ENCODE data around the gene MCC.
"Not testable (repeated sequence)": the region's sequence is repeated elsewhere in the genome, so short reads cannot be mapped to it uniquely, and the experiment has no call there.

MCC gene

GRCh38 chr5:113493446-113493845 lies 5.2 kb upstream of the MCC start:
- Histone ChIP-seq H3K4me1 (ENCODE audit: control insufficient read depth, insufficient read depth, low read length) (no peaks in the 10 kb centered on the region), H3K27ac (ENCODE audit: insufficient read depth, low read depth, low read length, poor library complexity, severe bottlenecking) (no peak overlapping the region), H3K4me3 (ENCODE audit: insufficient read depth, low read depth, low read length) (no peak overlapping the region), H3K36me3 (ENCODE audit: control insufficient read depth, insufficient read depth, low read length) (no peaks in the 10 kb centered on the region), H3K9me3 (ENCODE audit: control insufficient read depth, low read length) (no peaks in the 10 kb centered on the region), H3K27me3 (ENCODE audit: control insufficient read depth, insufficient read depth, low read length, poor library complexity, severe bottlenecking) (peaks cover 12% of the 10 kb centered on the region)
- 91 to 100% methylated on average over 1 of the region's 1 CpG for WGBS, 2 experiments

DNA sequence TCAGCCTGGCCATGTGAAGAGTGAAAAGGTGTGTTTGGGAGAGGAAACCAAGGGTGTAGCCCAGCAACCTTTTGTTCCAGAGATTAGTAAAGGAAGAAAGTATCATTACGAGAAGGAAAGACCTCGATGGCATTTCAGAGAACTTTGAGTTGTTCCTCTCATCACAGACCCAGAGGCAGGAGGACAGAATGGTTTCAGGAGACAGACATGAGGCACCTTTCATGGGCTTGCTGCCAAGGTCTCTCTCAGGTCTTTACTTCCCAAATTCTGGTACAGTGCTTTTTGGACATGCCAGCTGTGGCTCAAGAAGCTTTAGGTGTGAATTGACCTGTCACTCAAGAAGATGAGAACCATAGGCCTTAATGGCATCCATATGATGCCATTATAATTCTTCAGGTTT lies 2.8 kb upstream of the MCC start:
- Histone ChIP-seq H3K27ac (ENCODE audit: insufficient read depth, low read depth, low read length, poor library complexity, severe bottlenecking) (no peak overlapping the region), H3K27me3 (ENCODE audit: control insufficient read depth, insufficient read depth, low read length, poor library complexity, severe bottlenecking) (peaks cover 36% of the 10 kb centered on the region), H3K36me3 (ENCODE audit: control insufficient read depth, insufficient read depth, low read length) (no peaks in the 10 kb centered on the region), H3K4me3 (ENCODE audit: insufficient read depth, low read depth, low read length) (no peak overlapping the region), H3K4me1 (ENCODE audit: control insufficient read depth, insufficient read depth, low read length) (no peaks in the 10 kb centered on the region), H3K9me3 (ENCODE audit: control insufficient read depth, low read length) (no peaks in the 10 kb centered on the region)
- 91 to 92% methylated on average over 2 of the region's 2 CpGs for WGBS, 2 experiments

- H3K4me3 ChIP-seq (ENCODE audit: insufficient read depth, low read depth, low read length): no peak overlapping the region
- no peak overlapping the region for H3K27ac ChIP-seq (ENCODE audit: insufficient read depth, low read depth, low read length, poor library complexity, severe bottlenecking)
- peaks cover 43% of the 10 kb centered on the region for H3K27me3 ChIP-seq (ENCODE audit: control insufficient read depth, insufficient read depth, low read length, poor library complexity, severe bottlenecking)
- no peaks in the 10 kb centered on the region for H3K4me1 ChIP-seq (ENCODE audit: control insufficient read depth, insufficient read depth, low read length)
- no peaks in the 10 kb centered on the region for H3K9me3 ChIP-seq (ENCODE audit: control insufficient read depth, low read length)
- 97 to 98% methylated on average over 3 of the region's 3 CpGs for WGBS, 2 experiments
- H3K36me3 ChIP-seq (ENCODE audit: control insufficient read depth, insufficient read depth, low read length): no peaks in the 10 kb centered on the region
Observed at GRCh38 chr5:113490317-113490716, 2.1 kb upstream of the MCC start.

DNA sequence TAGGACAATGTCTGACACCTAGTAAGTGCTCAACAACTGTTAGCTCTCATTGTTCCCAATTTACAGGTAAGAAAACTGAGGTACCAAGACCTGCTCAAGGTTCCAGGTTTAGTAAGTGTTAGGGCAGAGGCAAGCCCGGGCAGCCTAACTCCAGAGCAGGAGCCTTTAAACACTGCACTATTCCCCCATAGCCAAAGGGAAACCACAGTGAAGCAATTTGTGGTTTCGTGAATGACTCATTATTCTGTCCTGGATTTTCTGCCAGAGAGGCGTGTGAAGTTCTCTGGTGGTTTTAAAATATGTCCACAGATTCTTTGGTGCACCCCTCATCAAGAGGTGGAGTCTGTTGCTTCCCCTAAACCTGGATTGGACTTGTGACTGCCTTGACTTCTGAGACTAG lies 1.0 kb upstream of the MCC start:
- Histone ChIP-seq H3K27me3 (ENCODE audit: control insufficient read depth, insufficient read depth, low read length, poor library complexity, severe bottlenecking) (peaks cover 48% of the 10 kb centered on the region), H3K4me3 (ENCODE audit: insufficient read depth, low read depth, low read length) (no peak overlapping the region), H3K4me1 (ENCODE audit: control insufficient read depth, insufficient read depth, low read length) (no peaks in the 10 kb centered on the region), H3K27ac (ENCODE audit: insufficient read depth, low read depth, low read length, poor library complexity, severe bottlenecking) (no peak overlapping the region), H3K9me3 (ENCODE audit: control insufficient read depth, low read length) (no peaks in the 10 kb centered on the region), H3K36me3 (ENCODE audit: control insufficient read depth, insufficient read depth, low read length) (no peaks in the 10 kb centered on the region)
- WGBS, 2 experiments: 89 to 92% methylated on average over 3 of the region's 3 CpGs

DNA sequence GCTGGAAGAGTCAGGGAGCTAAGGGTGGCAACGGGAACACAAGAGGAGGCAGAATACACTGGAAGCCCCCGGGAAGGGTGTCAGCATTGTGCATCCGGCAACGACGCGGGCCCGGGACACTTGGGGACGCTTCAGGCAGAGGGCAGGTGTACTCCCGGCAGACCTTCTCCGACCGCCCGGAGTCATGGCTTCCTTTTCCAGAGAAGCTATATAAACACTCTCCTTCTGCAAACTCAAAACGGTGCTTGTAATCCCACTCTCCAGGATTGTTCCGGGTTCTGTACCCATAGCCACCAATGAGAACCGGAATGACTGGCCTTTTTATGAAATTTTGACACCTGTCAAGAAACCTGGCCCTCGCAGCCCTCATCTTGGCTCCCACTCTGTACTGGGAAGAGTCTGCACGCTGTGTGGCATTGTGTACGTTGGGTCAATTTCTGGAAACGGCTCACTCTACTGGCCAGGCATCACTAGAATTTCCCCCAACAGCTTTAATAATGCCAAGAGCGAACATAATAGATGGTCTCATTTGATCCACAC lies 462 bp upstream of the MCC start:
- H3K27me3 ChIP-seq (ENCODE audit: control insufficient read depth, insufficient read depth, low read length, poor library complexity, severe bottlenecking): peaks cover 48% of the 10 kb centered on the region
- no peaks in the 10 kb centered on the region for H3K4me1 ChIP-seq (ENCODE audit: control insufficient read depth, insufficient read depth, low read length)
- H3K4me3 ChIP-seq (ENCODE audit: insufficient read depth, low read depth, low read length): peak overlapping the region; percentile 76
- H3K9me3 ChIP-seq (ENCODE audit: control insufficient read depth, low read length): no peaks in the 10 kb centered on the region
- no peak overlapping the region for H3K27ac ChIP-seq (ENCODE audit: insufficient read depth, low read depth, low read length, poor library complexity, severe bottlenecking)
- 27 to 29% methylated on average over 20 of the region's 20 CpGs for WGBS, 2 experiments
- H3K36me3 ChIP-seq (ENCODE audit: control insufficient read depth, insufficient read depth, low read length): no peaks in the 10 kb centered on the region

DNA sequence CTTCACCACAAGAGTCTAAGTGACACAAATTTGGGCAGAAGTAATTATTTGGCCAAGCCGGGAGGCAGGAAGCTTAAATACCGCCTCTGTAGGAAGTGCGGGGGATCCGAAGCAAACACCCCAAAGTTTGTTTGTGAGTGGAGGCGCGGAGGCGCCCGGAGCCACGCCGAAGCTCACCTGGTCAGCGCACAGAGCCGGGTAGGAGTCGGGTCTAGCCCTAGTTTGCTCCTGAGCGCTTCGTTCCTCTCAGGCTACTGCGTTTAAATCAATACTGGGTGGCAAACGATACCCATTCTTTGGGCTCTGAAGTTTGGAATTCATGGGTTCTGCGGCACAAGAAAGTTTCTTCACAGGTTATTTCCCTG lies 855 bp downstream of the MCC start:
- peaks cover 48% of the 10 kb centered on the region for H3K27me3 ChIP-seq (ENCODE audit: control insufficient read depth, insufficient read depth, low read length, poor library complexity, severe bottlenecking)
- no peak overlapping the region for H3K27ac ChIP-seq (ENCODE audit: insufficient read depth, low read depth, low read length, poor library complexity, severe bottlenecking)
- WGBS, 2 experiments: 2% methylated on average over 18 of the region's 18 CpGs
- no peaks in the 10 kb centered on the region for H3K36me3 ChIP-seq (ENCODE audit: control insufficient read depth, insufficient read depth, low read length)
- no peaks in the 10 kb centered on the region for H3K9me3 ChIP-seq (ENCODE audit: control insufficient read depth, low read length)
- no peaks in the 10 kb centered on the region for H3K4me1 ChIP-seq (ENCODE audit: control insufficient read depth, insufficient read depth, low read length)
- peak overlapping the region; percentile 76 for H3K4me3 ChIP-seq (ENCODE audit: insufficient read depth, low read depth, low read length)

GRCh38 chr5:113480243-113480642 lies 8.0 kb downstream of the MCC start:
- Histone ChIP-seq H3K36me3 (ENCODE audit: control insufficient read depth, insufficient read depth, low read length) (no peaks in the 10 kb centered on the region), H3K4me1 (ENCODE audit: control insufficient read depth, insufficient read depth, low read length) (no peaks in the 10 kb centered on the region), H3K4me3 (ENCODE audit: insufficient read depth, low read depth, low read length) (no peak overlapping the region), H3K27ac (ENCODE audit: insufficient read depth, low read depth, low read length, poor library complexity, severe bottlenecking) (no peak overlapping the region), H3K9me3 (ENCODE audit: control insufficient read depth, low read length) (no peaks in the 10 kb centered on the region), H3K27me3 (ENCODE audit: control insufficient read depth, insufficient read depth, low read length, poor library complexity, severe bottlenecking) (peaks cover 4% of the 10 kb centered on the region)
- 80 to 93% methylated on average over 3 to 4 of the region's 5 CpGs for WGBS, 2 experiments

DNA sequence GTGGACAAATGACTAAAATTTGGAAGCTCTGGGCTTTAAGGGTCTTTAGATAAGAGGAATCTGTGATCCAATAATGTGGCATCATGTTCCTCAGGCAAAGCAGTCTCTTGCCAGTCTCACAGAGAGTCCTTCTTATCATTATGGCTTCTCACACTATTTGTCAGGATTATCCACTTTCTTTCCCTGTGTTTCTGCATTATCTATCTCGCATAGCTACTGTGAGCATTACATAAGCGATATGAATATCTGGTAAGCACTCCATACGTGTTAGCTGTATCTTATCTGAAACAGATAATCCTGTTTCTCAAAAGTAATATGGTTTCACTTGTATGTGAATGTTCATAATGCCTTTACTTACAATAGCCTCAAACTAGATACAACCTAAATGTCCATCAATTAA lies 9.6 kb downstream of the MCC start:
- Histone ChIP-seq H3K4me3 (ENCODE audit: insufficient read depth, low read depth, low read length) (no peak overlapping the region), H3K27me3 (ENCODE audit: control insufficient read depth, insufficient read depth, low read length, poor library complexity, severe bottlenecking) (no peaks in the 10 kb centered on the region), H3K4me1 (ENCODE audit: control insufficient read depth, insufficient read depth, low read length) (no peaks in the 10 kb centered on the region), H3K36me3 (ENCODE audit: control insufficient read depth, insufficient read depth, low read length) (no peaks in the 10 kb centered on the region), H3K9me3 (ENCODE audit: control insufficient read depth, low read length) (no peaks in the 10 kb centered on the region), H3K27ac (ENCODE audit: insufficient read depth, low read depth, low read length, poor library complexity, severe bottlenecking) (no peak overlapping the region)
- WGBS, 2 experiments: 96 to 100% methylated on average over 3 of the region's 3 CpGs

- WGBS, 2 experiments: 57 to 60% methylated on average over 5 of the region's 5 CpGs
- Histone ChIP-seq H3K4me1 (ENCODE audit: control insufficient read depth, insufficient read depth, low read length) (no peaks in the 10 kb centered on the region), H3K4me3 (ENCODE audit: insufficient read depth, low read depth, low read length) (no peak overlapping the region)
Observed at GRCh38 chr5:113474100-113474728, 14.0 kb downstream of the MCC start.

GRCh38 chr5:113463032-113463431 lies 25.2 kb downstream of the MCC start:
- H3K4me1 ChIP-seq (ENCODE audit: control insufficient read depth, insufficient read depth, low read length): no peaks in the 10 kb centered on the region
- no peak overlapping the region for H3K4me3 ChIP-seq (ENCODE audit: insufficient read depth, low read depth, low read length)
- no peak overlapping the region for H3K27ac ChIP-seq (ENCODE audit: insufficient read depth, low read depth, low read length, poor library complexity, severe bottlenecking)
- no peaks in the 10 kb centered on the region for H3K27me3 ChIP-seq (ENCODE audit: control insufficient read depth, insufficient read depth, low read length, poor library complexity, severe bottlenecking)
- H3K36me3 ChIP-seq (ENCODE audit: control insufficient read depth, insufficient read depth, low read length): no peaks in the 10 kb centered on the region
- no peaks in the 10 kb centered on the region for H3K9me3 ChIP-seq (ENCODE audit: control insufficient read depth, low read length)

More at GRCh38 chr5:113474100-113474728, 14.0 kb downstream of the MCC start:
- Histone ChIP-seq H3K27ac (ENCODE audit: insufficient read depth, low read depth, low read length, poor library complexity, severe bottlenecking) (no peak overlapping the region), H3K36me3 (ENCODE audit: control insufficient read depth, insufficient read depth, low read length) (no peaks in the 10 kb centered on the region), H3K9me3 (ENCODE audit: control insufficient read depth, low read length) (no peaks in the 10 kb centered on the region), H3K27me3 (ENCODE audit: control insufficient read depth, insufficient read depth, low read length, poor library complexity, severe bottlenecking) (no peaks in the 10 kb centered on the region)

DNA sequence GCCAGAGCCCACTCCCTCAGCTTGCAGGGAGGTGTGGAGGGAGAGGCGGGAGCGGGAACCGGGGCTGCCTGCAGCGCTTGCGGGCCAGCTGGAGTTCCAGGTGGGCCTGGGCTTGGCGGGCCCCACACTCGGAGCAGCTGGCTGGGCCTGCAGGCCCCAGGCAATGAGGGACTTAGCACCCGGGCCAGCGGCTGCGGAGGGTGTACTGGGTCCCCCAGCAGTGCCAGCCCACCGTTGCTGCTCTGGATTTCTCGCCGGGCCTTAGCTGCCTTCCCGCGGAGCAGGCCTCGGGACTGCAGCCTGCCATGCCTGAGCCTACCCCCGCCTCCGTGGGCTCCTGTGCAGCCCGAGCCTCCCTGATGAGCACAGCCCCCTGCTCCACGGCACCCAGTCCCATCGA lies 31.1 kb downstream of the MCC start:
- H3K36me3 ChIP-seq (ENCODE audit: control insufficient read depth, insufficient read depth, low read length); H3K27me3 ChIP-seq (ENCODE audit: control insufficient read depth, insufficient read depth, low read length, poor library complexity, severe bottlenecking); H3K4me1 ChIP-seq (ENCODE audit: control insufficient read depth, insufficient read depth, low read length); H3K27ac ChIP-seq (ENCODE audit: insufficient read depth, low read depth, low read length, poor library complexity, severe bottlenecking); H3K9me3 ChIP-seq (ENCODE audit: control insufficient read depth, low read length); H3K4me3 ChIP-seq (ENCODE audit: insufficient read depth, low read depth, low read length): not testable (repeated sequence)
- WGBS, 2 experiments: 93 to 96% methylated on average over 21 of the region's 21 CpGs

Data from ectodermal cell (in vitro differentiated cells).